GM04503 (cell line): ENCODE data around the gene CNOT6.

ENCODE experiments used
- DNase-seq: peaks from one replicate; pipeline ENCODE4 v3.0.0-alpha.2; 2012; ENCODE audit warnings: low read depth

The CNOT6 gene

DNA sequence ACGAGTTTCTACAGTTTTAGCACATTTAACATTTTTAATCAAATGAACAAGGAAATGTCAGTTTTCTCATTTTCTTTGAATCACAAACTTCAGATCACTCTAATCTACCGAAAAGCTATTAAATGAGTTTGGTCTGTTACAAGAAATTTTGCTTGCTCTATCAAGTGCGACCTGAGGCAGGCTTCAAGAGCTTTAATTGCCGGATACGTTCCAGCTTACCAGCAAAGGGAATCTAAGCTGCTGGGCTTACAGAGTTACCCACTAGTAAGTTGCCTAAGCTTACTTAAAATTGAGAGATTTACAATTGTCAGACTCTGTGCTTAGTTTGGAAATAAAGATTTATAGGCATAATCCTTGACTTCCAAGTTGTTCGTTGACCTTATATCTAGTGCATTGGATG is 86.5 kb downstream of the CNOT6 start:
- no peak for DNase-seq

DNA sequence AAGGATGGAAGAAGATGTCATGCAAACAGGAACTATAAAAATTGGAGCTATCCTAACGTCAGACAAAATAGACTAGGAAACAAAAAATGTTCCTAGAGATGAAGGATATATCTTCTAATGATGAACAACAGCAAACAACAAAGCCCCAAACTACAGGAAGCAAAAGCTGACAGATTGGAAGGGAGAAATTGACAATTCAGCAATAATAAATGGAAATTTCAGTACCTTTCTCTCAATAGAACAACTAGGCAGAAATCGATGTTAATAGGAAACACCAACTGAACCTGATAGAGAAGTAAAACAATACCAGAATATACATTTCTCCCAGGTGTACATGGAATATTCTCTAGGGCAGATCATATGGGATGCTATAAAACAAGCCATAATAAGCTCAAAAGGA is 89.6 kb downstream of the CNOT6 start:
- DNase-seq, result no peak

DNA sequence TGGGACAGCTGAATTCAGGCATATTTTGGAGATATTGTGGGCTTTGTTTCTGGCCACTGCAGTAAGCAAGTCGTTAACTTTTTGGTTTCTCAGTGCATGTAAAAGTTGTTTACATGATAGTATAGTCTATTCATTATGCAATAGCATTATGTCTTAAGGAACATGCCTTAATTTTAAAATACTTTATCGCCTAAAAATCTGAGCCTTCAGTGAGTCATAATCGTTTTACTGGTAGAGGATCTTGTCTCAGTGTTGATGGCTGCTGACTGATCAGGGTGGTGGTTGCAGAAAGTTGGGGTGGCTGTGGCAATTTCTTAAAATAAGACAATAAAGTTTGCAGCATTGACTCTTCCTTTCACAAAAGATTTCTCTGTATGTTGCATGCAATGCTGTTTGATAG is 92.0 kb downstream of the CNOT6 start:
- no peak for DNase-seq

DNA sequence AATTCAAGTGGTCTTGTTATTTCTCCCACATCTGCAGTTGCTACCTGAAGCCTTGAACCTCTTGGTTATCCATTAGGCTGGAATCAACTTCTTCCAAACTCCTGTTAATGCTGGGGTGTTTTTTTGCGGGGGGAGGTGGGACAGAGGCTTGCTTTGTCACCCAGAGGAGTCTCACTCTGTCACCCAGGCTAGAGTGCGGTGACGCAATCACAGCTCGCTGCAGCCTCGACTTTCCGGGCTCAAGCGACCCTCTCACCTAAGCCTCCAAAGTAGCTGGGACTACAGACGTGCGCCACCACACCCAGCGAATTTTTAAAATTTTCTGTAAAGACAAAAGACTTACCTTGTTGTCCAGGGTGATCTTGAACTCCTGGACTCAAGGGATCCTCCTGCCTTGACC is 92.7 kb downstream of the CNOT6 start:
- no peak for DNase-seq

DNA sequence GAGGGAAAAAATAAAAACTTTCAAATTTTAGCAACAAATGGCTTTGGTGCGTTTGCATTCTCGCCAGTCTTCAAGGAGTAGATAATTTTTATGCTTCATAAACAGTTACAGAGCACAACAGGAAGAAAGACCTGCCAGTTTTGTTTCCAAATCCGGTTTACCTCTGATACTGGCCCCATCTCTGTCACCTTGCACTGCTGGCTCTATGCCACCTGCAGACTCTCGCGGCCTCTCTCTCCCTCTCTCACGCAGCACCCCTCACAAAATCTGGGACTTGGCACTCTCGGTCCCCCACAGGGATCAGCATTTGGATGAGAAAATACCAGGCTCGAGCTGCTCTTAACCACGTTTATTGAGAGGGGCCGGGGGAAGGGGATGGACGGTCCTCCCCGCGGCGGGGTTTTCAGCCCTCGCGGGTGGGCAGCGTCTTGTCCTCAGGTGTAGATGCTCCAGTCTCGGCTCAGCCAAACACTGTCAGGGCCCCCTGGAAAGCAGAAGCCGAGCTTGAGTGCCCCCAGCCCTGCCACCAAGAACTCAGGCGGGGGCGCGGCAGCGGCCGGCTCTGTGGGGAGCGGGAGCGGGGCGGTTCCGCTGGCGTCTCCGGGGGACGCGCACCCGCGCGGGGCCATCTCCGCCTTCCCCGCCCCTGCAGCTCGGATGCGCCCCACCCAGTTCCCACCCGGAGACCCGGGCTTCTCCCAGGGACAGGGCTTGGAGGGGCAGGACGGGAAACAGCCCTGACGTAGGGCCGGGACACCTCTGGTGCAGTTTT is 95.8 kb downstream of the CNOT6 start:
- DNase-seq, result no peak

DNA sequence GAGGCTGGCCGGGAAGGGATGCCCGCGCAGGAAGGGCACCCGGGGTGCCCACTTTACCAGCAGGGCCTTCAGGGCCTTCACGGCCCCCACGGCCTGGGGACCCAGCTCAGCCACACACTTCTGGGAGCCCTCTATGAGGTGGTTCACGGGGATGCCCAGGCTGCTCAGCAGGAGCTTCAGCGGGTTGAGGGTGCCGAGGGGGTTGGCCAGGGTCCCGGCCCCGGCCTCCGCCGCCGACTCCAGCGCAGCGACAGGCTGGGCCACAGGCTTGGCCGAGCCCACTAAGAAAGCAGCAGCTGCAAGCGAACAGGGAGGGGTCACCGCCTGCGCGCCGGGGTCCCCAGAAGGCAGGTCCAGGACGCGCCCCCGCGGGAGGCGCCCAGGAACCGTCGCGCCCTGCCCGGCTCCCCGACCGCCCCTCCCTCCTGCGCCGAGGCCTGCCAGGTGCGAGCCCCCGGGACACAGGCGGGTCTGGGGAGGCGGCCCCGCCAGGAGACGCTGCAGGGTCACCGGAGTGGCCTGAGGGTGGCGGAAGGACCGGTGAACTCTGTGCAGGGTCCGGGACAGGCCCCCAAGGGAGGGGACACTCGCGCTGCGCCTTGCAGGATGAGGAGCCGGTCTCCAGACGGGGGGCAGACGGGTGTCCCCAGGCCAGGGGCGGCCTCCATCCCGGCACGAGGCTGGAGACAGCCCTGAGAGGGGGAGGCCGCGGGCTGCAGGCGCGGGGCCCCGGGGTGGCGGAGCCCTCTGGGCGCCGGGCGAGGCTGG is 96.5 kb downstream of the CNOT6 start:
- no peak for DNase-seq

DNA sequence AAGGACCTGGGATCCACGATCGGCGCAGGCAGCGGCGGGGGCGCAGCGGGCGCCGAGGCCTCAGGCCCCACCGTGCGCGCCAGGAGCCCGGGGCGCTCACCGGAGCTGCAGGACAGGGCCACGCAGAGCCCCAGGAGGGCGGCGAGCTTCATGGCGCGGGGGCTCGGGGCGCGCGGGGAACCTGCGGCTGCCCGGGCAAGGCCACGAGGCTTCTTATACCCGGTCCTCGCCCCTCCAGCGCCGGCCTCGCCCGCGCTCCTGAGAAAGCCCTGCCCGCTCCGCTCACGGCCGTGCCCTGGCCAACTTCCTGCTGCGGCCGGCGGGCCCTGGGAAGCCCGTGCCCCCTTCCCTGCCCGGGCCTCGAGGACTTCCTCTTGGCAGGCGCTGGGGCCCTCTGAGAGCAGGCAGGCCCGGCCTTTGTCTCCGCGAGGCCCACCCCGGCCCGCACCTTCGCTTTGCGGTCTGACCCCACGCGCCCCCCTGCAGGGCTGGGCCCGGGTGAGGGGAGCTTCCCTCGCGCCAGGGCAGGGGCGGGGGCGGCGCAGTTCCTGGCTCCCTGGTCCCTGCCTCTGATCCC is 97.2 kb downstream of the CNOT6 start, which contains the start of gene SCGB3A1:
Gene SCGB3A1 (minus strand): TSS at position 189 of the 577 bp plus-strand sequence. CDS start 37 bp downstream, at position 152.
- no peak for DNase-seq

DNA sequence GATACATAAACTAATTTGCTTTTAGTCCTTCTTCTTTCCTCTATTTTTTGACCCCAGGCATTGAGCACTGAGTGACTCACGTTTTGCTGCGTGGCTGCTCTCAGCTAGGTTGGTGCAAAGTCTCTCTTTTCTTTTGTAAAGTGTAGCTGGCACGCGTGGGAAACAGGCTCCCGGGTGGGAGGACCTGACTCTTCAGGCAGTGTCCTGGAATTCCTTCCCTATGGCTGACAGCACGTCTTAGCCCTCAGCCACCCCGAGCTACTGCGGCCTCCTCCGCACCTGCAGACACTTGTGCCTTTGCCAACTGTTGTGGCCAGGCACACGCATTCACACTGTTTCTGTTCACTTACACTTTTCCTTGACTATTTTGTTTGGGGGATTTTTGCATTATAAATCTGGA is 98.0 kb downstream of the CNOT6 start:
- no peak for DNase-seq

DNA sequence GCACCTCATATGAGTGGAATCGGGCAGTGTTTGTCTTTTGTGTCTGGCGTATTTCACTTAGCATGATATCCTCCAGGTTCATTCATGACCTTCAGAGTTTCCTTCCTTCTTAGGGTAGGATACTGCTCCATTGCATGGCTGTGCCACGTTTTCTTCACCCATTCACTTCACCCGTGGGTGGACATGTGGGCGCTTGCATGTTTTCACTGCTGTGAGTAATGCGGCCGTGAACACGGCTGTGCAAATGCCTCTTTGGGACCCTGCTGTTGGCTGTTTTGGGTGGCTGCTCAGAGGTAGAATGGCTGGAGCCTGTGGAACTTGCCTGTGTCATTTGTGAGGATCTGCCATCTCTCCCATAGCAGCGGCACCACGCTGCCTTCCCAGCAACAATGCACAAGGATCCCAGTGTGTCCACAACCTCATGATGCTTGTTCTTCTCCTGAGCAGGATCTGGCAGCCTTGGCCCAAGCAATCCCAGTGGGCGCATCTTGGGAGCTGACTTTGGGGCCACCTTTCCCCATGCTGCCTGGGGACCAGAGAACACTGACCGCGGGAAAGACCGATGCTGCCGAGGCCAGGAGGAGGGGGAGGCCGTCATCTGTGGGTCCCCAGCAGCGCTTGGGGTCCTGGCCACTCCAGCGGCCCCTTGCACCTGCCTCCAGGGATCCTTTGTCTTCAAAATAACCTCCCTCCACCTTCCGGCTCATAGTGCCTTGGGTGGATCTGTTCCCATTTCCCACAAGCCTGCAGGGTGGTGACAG is 99.4 kb downstream of the CNOT6 start:
- DNase-seq, result no peak

DNA sequence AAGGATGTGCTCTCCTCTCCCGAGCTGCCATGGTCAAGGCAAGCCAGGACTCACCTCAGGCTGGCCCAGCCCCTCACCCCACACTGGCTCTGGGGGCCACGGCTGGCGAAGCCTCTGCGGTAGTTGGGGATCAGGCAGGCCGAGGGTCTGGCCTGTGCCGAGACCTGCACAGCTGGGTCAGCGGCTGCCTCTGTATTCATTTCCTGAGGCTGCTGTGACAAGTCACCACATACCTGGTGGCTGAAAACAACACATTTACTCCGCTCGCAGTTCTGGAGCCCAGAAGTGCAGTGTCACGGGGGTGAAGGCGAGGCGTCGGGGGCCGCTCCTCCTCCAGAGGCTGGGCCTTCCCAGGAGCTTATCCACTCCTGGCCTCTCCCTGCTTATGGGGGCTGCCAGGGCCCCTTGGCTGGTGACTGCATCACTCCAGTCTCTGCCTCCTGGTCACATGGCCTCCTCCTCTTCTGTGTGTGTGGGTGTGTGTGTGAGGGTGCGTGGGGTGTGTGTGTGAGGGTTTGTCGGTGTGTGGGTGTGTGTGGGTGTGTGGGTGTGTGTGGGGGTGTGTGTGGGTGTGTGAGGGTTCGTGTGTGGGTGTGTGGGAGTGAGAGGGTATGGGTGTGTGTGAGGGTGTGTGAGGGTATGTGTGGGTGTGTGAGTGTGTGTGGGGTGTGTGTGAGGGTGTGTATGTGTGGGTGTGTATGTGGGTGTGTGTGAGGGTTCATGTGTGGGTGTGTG is 100.3 kb downstream of the CNOT6 start:
- no peak for DNase-seq

DNA sequence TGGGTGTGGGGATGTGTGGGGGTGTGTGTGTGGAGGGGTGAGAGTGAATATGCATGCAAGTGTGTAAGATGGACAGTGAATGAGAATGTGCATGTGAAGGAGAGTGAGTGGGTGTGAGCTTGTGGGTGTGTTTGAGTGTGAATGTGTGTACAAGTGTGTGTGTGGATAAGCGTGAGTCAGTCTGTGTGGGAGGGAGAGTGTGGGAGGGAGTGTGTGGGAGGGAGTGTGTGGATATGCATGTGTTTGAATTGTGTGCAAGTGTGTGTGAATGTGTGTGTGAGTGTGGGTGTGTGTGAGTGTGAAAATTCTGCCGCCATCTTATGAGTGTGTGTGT is 100.8 kb downstream of the CNOT6 start:
- DNase-seq, result no peak

DNA sequence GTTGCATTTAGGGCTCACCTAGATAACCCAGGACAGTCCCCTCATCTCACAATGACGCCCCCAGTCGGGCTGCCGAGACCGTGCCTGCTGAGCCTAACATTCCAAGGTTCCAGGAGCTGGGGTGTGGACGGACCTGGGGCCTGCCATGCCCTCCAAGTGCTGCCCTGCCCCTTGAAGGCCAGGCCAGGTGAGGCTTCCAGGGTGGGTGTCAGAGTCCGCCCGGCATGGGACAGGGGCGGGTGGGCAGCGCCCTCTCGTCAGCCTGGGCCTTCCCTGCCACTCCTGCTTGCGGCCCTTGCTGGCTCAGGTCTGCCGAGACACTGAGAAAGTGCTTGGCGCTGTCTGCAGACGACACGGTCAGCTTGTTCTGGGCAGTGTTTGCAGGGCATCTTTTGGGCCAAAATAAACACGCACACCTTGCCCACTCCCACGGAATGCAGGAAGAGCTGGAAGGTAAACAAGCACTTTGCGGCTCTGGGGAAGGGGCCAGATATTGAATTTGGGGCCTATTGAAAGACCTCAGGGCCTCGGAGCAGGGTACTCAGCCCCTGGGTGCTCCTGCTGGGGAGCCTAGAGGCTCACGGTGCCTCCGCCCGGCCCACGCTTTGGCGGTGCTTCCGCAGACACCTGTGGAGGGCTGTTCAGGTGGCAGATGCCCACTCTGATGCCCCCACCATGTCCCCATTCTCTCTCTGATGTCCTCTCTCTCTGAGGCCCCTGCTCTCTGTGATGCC is 101.4 kb downstream of the CNOT6 start:
- no peak for DNase-seq

DNA sequence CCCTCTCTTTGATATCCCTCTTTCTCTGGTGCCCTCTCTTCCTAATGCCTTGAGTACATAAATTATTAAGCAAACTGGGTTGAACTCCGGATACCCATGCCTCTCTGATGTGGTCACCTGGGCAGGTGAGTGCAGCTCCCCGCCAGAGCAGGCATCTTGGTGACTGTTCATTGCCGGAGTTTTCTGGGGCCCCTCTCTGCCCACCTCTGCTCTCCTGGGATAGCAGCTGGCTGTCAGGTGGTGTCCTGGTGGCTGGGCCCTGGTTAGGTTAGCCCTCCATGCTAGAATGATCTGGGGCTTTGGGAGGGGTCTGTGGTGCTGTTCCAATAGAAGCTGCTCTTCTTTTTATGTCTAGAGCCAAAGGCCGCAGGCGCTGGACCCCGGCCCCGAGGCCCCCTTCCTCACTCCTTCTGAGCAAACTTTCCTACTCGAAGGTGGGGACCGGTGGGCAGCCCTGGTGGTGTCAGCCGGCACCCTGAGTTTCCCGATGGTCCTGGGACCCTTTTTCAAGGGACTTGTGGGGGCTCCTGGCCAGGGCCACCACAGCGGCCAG is 102.0 kb downstream of the CNOT6 start:
- DNase-seq, result no peak

DNA sequence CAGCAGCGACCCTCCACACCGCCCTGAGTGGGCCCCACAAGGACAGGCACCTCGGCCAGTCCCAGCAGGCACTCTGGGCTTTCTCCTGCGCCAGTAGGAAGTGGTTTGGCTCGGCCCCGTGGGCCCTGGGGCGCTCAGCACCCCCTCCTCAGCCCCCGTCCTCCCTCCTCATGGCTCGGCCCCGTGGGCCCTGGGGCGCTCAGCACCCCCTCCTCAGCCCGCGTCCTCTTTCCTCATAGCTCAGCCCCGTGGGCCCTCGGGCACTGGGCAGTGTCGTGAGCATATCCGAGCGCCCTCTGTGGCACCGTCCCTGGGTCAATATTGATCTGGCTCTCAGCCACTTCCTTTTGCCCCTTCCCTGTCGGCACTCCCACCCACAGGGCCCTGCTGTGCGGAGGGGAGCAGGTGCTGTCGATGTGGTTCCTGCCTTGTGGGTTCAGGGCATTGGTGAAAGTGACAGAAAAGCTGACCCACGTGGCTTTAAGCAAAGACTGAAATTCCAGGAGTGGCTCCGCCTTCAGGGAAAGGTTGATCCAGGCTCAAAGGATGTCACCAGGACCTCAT is 102.6 kb downstream of the CNOT6 start:
- DNase-seq, result no peak

DNA sequence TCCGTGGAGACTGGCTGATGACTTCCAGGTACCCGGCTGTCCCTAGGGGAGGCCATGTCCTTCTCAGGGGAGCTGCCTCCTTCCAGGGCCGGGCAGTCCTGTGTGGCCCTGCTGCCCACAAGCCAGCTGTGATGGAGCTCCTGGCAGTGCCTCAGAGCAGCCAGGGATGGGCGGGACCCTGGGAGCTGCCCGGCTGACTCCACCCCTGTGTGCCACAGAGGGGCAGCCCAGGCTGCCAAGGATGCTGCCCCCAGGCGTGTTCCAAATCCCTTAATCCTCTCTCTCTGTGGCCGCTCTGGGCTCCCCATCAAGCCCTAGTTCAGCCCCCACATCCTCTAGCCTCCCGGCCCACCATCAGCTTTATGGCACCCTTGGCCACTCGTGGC is 104.1 kb downstream of the CNOT6 start:
- DNase-seq, result no peak

DNA sequence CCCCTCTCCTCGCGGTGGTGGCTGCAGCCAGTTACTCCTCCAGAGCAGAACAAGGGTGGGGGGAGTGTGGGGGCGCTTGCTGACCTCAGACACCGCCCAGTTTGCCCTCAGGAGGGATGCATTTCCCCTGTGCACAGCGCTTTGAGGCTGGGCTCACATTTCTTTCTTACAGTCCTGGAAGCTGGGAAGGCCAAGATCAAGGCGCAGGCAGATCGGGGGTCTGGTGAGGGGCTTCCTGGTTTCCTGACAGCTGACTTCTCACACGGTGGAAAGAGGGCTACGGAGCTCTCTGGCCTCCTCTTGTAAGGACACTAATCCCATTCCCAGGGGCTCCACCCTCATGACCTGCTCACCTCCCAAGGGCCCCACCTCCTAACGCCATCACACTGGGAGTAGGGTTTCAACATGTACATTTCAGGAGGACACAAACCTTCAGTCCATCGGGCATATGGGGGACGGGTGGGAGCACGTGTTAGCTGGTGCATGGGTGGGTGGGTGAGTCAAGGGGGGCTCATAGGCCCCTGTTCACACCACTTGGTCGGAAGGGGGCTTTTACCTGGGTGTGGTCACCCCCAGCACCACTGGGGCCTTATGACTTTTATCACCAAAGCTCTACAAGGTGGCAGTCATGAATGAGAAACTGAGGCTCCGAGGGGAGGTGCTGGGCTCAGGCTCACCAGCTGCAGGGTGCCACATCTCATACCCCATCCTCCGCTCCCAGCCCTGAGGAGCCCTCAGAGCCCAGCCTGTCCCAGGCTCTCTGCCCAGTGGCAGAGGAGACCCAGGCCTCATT is 104.8 kb downstream of the CNOT6 start:
- no peak for DNase-seq

DNA sequence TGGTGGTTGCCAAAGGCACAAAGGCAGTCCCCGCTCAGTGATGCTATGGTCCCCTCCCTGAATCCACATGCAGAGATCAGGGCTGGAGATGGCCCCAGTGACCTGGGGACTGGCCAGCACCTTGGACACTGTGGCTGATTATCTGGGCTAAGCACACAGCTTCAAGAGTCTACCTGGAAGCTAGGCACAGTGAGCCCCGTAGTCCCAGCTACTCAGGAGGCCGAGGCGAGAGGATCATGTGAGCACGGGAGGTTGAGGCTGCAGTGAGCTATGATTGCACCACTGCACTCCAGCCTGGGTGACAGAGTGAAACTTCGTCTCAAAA is 105.4 kb downstream of the CNOT6 start:
- no peak for DNase-seq

DNA sequence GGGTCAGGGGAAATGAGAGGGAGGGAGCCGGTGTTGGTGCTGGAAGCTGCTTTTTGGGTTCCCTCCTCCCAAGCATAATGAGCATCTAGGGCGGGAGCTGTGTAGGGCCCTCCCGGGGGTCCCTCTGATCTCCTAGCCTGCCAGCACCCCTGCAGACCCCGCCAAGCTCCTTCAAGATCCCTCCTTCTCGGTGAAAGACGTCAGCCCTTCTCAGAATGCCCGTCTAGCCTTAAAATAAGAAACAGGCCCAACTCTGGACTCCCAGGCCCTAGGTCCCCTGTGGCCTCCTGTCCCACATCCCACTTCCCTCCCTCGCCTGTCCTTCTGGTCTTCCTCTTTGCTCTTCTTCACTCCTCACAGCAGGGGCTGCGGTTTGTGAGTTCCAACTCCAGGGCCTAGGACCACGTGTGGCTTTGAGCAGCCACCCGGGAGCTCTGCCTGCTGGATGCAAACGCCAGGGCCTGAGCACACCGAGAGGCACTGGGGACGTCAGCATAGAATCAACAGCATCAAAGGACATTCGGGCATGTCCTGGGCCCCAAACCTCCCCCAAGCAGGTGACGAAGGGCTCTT is 105.9 kb downstream of the CNOT6 start:
- no peak for DNase-seq

DNA sequence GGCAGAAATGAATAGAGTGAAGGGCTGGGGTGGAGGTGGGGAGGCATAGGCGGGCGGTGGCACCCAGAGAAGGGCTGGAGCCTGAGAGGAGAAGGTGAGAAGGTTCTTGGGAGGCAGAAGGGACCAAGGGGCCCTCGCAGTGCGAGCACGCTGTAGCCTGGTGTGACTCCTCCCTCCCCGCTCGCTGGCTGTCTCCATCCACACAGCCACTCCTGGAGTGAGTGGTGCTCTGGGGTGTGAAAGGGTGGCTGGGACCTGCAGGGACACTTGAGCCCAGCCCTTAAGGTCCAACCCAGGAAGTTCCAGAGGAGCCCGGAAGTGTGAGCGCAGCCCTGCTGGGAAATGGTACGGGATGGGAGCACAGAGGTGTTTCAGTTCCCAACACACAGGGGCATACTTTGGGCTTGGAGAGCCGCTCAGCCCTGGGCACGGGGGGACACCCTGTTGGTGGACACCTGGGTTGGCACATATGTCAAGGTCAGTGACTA is 106.4 kb downstream of the CNOT6 start:
- DNase-seq, result no peak
